Skeletal muscle tissue (tissue), 4 donors: Measurements from ENCODE around the gene UGT1A3. TPM values are rescaled to one million over a fixed set of nuclear protein-coding genes. Genes with fewer than 3 reads are reported as not detected.

Experiments
- H3K27ac ChIP-seq: one replicate; pipeline ENCODE4 v1.7.0; 2013; ENCODE audit warnings: mild to moderate bottlenecking, low read depth, low read length, inconsistent platforms
- H3K27me3 ChIP-seq, 3 donors: one replicate each; pipeline ENCODE4 v1.7.0; 2013; ENCODE audit warnings: low read length in 3 of 3; ENCODE audit not compliant: control insufficient read depth in 3 of 3, insufficient read depth in 3 of 3
- H3K36me3 ChIP-seq, 3 donors: one replicate each; pipeline ENCODE4 v1.7.0; 2013; ENCODE audit warnings: low read length in 3 of 3; ENCODE audit not compliant: control insufficient read depth in 3 of 3, insufficient read depth in 3 of 3
- H3K4me1 ChIP-seq, 3 donors: one replicate each; pipeline ENCODE4 v1.7.0; 2013; ENCODE audit warnings: low read length in 3 of 3, mild to moderate bottlenecking in 3 of 3; ENCODE audit not compliant: control insufficient read depth in 3 of 3, insufficient read depth in 3 of 3
- H3K4me3 ChIP-seq, 3 donors: one replicate each; pipeline ENCODE4 v1.7.0; 2013; ENCODE audit warnings: low read length in 3 of 3
- H3K9ac ChIP-seq, 3 donors: one replicate each; pipeline ENCODE4 v1.7.0; 2013; ENCODE audit warnings: low read length in 3 of 3, mild to moderate bottlenecking in 3 of 3, moderate library complexity in 2 of 3, low read depth in 1 of 3
- H3K9me3 ChIP-seq, 3 donors: one replicate each; pipeline ENCODE4 v1.7.0; 2013; ENCODE audit warnings: low read length in 3 of 3; ENCODE audit not compliant: control insufficient read depth in 3 of 3
- total RNA-seq: library from RNA; depleted of rRNA; stranded (reverse); fragments of >200 nt; gene quantifications from one replicate; pipeline ENCODE4 v1.2.3, GENCODE V29; 2014
- donor health status: Osteomylitis.

Gene UGT1A3
- not detected for total RNA-seq

GRCh38 chr2:233728723-233729301 is at the start of gene UGT1A3:
UGT1A3 (plus strand) TSS chr2:233729042; CDS start chr2:233729127, 85 bp downstream.
- Histone ChIP-seq H3K27me3 (no peaks in the 10 kb centered on the region), H3K4me3 (no peak within 1 kb of the TSS), H3K36me3 (no peaks in the 10 kb centered on the region), H3K4me1 (no peaks in the 10 kb centered on the region), H3K9me3 (no peaks in the 10 kb centered on the region), H3K9ac (no peak within 1 kb of the TSS), H3K27ac (no peak within 1 kb of the TSS)

GRCh38 chr2:233679196-233679595 is 49.6 kb upstream of the UGT1A3 start:
- no peaks in the 10 kb centered on the region for H3K9me3 ChIP-seq
- no peak overlapping the region for H3K4me3 ChIP-seq
- H3K36me3 ChIP-seq, result no peaks in the 10 kb centered on the region
- no peak overlapping the region for H3K27ac ChIP-seq
- no peaks in the 10 kb centered on the region for H3K4me1 ChIP-seq
- H3K9ac ChIP-seq, result no peak overlapping the region
- H3K27me3 ChIP-seq, result peaks cover 0 to 3% (median 0%) of the 10 kb centered on the region in 3 donors

- Histone ChIP-seq H3K27me3 (peaks cover 0 to 3% (median 0%) of the 10 kb centered on the region in 3 donors), H3K4me3 (no peak overlapping the region), H3K36me3 (no peaks in the 10 kb centered on the region), H3K4me1 (no peaks in the 10 kb centered on the region), H3K27ac (no peak overlapping the region), H3K9me3 (no peaks in the 10 kb centered on the region), H3K9ac (no peak overlapping the region)
These were observed 48.3 kb upstream of the UGT1A3 start for GRCh38 chr2:233680361-233681045.

DNA sequence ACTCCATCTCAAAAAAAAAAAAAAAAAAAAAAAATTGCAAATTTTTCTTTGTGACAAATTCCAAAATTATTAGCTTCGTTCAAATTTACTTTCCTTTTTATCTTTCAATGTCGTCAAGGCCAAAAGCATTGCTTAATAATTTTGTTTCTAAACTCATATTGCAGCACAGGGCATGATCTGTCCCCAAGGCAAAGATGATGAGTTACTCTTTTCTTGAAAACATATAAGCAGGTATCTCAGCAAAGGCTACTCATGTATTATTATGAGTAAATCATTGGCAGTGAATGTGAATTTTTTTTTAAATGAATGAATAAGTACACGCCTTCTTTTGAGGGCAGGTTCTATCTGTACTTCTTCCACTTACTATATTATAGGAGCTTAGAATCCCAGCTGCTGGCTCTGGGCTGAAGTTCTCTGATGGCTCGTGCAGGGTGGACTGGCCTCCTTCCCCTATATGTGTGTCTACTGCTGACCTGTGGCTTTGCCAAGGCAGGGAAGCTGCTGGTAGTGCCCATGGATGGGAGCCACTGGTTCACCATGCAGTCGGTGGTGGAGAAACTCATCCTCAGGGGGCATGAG is 47.2 kb upstream of the UGT1A3 start, which contains the start of gene UGT1A7:
TSS of gene UGT1A7 (plus strand) at position 381 of the 579 bp plus-strand sequence. CDS start at position 418, 37 bp downstream.
- Histone ChIP-seq H3K9ac (no peak within 1 kb of the TSS), H3K36me3 (no peaks in the 10 kb centered on the region), H3K27me3 (peaks cover 0 to 3% (median 0%) of the 10 kb centered on the region in 3 donors), H3K4me3 (no peak within 1 kb of the TSS), H3K4me1 (no peaks in the 10 kb centered on the region), H3K9me3 (no peaks in the 10 kb centered on the region), H3K27ac (no peak within 1 kb of the TSS)

DNA sequence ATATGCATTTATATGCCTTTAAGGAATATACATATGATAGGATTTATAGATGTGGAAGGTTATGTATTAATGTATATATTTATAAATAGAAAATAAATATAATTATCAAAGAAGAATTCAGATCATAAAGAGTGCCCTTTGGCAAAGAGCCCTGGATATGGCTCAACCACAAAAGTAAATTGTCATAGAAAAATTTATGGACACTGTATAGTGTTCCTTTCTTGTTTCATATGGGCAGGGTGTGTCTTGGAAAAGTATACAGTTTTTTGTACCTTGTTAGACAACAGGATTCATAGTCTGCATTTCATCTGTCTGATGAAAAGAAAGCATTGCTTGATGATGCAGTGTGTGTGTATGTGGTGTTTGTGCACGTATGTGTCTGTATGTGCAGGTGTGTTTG is 44.2 kb upstream of the UGT1A3 start:
- no peak overlapping the region for H3K4me3 ChIP-seq
- H3K36me3 ChIP-seq, result no peaks in the 10 kb centered on the region
- no peaks in the 10 kb centered on the region for H3K4me1 ChIP-seq
- H3K27me3 ChIP-seq, result peaks cover 0 to 3% (median 0%) of the 10 kb centered on the region in 3 donors
- no peaks in the 10 kb centered on the region for H3K9me3 ChIP-seq
- H3K27ac ChIP-seq, result no peak overlapping the region
- no peak overlapping the region for H3K9ac ChIP-seq

GRCh38 chr2:233686928-233687327 is 41.9 kb upstream of the UGT1A3 start:
- no peaks in the 10 kb centered on the region for H3K36me3 ChIP-seq
- no peak overlapping the region for H3K4me3 ChIP-seq
- no peak overlapping the region for H3K27ac ChIP-seq
- H3K9ac ChIP-seq, result no peak overlapping the region
- H3K4me1 ChIP-seq, result no peaks in the 10 kb centered on the region
- no peaks in the 10 kb centered on the region for H3K9me3 ChIP-seq
- H3K27me3 ChIP-seq, result peaks cover 0 to under 1% (median 0%) of the 10 kb centered on the region in 3 donors

- peaks cover 0 to 2% (median 0%) of the 10 kb centered on the region in 3 donors for H3K27me3 ChIP-seq
- H3K27ac ChIP-seq, result no peak overlapping the region
- H3K36me3 ChIP-seq, result no peaks in the 10 kb centered on the region
- H3K9me3 ChIP-seq, result no peaks in the 10 kb centered on the region
- H3K4me3 ChIP-seq, result no peak overlapping the region
- no peaks in the 10 kb centered on the region for H3K4me1 ChIP-seq
- no peak overlapping the region for H3K9ac ChIP-seq
These were observed 40.5 kb upstream of the UGT1A3 start for GRCh38 chr2:233688341-233688740.

DNA sequence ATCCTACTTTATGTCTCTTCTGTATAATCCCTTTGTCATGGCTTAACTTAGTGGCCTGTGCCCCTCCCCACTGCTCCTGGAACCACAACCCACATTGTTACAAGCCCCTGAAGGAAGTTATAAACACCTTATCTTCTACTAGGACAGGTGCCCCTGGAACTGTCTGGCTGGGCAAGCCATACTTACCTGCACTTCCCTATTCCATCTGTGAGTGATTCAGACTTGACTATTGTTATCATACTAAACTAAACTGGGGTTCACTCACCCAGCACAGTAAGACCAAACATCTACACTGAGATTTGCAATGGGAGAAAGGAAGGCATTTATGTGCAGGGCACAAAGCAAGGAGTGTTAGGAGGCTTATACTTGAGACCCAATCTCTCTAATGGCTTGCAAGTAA is 39.8 kb upstream of the UGT1A3 start:
- no peak overlapping the region for H3K27ac ChIP-seq
- H3K9me3 ChIP-seq, result no peaks in the 10 kb centered on the region
- H3K4me3 ChIP-seq, result no peak overlapping the region
- H3K9ac ChIP-seq, result no peak overlapping the region
- H3K4me1 ChIP-seq, result no peaks in the 10 kb centered on the region
- peaks cover 0 to 2% (median 0%) of the 10 kb centered on the region in 3 donors for H3K27me3 ChIP-seq
- H3K36me3 ChIP-seq, result no peaks in the 10 kb centered on the region

GRCh38 chr2:233689501-233689900 is 39.3 kb upstream of the UGT1A3 start:
- Histone ChIP-seq H3K9me3 (no peaks in the 10 kb centered on the region), H3K36me3 (no peaks in the 10 kb centered on the region), H3K9ac (no peak overlapping the region), H3K27me3 (peaks cover 0 to 2% (median 0%) of the 10 kb centered on the region in 3 donors), H3K4me3 (no peak overlapping the region), H3K4me1 (no peaks in the 10 kb centered on the region), H3K27ac (no peak overlapping the region)

DNA sequence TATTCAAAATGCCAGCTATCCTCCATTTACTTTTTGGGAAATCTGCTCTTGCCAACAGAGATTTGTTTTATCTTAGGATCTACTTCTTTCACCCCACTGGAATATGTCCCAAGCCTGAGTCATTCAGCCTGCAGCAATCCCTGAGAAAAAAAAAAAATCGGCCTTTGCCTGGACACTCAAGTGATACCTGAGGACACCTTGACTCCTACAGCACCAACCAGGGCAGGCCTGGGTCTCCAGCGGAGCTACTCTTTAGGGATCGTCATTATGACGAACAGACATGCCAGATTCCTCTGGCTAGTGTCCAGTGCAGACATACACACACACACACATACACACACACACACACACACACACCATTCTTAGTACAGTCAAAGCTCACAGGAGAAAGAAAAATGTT is 38.4 kb upstream of the UGT1A3 start:
- H3K9ac ChIP-seq, result no peak overlapping the region
- no peak overlapping the region for H3K4me3 ChIP-seq
- no peaks in the 10 kb centered on the region for H3K36me3 ChIP-seq
- no peaks in the 10 kb centered on the region for H3K9me3 ChIP-seq
- no peak overlapping the region for H3K27ac ChIP-seq
- no peaks in the 10 kb centered on the region for H3K4me1 ChIP-seq
- H3K27me3 ChIP-seq, result peaks cover 0 to 2% (median 0%) of the 10 kb centered on the region in 3 donors
